IPS-11a (cell line): ENCODE data around the gene ZNF624.
"Not testable (repeated sequence)": the region's sequence is repeated elsewhere in the genome, so short reads cannot be mapped to it uniquely, and the experiment has no call there.

Source experiments
- H3K4me3 ChIP-seq: one replicate; pipeline ENCODE4 v1.5.1; 2013; ENCODE audit warnings: low read depth, low read length, control low read depth

Gene ZNF624

DNA sequence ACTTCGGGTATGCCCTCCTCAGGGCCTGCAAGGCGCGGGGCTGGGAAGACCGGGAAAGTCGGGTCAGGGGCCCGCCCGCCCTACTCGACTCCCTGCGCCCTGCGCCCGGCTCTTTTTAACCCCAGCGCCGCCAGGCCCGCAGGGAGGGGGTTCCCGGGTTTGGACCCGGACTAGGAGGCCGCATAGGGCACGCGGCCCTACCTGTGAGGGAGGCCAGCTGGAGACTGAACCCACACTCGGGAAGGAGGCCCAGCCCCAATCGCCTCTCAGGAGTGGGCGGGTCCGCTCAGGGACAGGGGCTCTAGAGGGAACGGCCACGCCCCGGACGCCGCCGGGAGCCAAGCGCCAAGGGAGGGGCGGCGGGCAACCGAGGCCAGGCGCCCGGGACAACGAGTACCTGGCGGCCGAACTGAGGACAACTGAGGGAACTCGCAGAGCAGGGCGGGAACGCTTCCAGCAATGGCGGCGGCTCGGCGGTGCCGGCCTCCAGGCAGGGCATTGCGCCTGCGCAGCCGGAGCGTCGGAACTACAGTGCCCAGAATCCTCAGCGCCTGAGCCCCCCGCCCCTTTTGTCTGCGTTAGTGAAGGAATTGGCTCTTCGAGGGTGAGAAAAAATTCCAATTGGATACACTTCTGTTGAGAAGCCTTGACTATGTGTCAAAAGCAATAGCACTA, at the start of gene ZNF624:
TSS of gene ZNF624 (minus strand) at position 484 of the 675 bp plus-strand sequence.
- H3K4me3 ChIP-seq = peak within 1 kb of the TSS; percentile 49

DNA sequence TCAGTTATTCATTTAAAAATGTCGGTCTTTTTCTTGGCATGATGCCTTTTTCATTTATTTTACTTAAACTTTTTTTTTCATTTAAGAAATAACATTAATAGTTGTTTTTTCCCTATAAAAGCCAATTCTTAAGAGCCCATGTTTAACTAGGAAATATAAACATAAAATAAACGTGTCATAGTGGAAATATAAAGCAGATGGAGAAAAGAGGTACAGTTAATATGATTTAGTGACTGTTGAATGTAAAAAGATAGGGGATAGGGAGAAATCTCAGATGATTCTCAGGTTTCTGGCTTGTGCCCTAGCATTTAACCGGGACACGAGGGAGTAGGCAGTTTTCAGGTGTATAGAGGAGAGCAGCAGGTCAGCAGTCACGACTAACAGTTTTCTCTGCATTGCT, 44.0 kb upstream of the ZNF624 start:
- H3K4me3 ChIP-seq = not testable (repeated sequence)

DNA sequence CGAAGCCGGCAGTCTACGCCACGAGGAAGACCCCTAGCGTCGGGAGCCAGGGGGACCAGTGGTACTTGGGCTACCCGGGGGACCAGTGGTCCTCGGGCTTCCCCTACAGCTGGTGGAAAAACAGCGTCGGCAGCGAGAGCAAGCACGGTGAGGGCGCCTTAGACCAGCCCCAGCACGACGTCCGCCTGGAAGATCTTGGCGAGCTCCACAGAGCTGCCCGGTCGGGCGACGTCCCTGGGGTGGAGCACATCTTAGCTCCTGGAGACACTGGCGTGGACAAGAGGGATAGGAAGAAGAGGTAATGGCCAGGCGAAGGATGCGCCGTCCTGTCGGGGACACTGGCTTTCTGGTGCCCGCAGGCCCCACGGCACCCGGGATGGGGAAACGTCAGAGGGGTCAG, 36.8 kb upstream of the ZNF624 start:
- H3K4me3 ChIP-seq = not testable (repeated sequence)

DNA sequence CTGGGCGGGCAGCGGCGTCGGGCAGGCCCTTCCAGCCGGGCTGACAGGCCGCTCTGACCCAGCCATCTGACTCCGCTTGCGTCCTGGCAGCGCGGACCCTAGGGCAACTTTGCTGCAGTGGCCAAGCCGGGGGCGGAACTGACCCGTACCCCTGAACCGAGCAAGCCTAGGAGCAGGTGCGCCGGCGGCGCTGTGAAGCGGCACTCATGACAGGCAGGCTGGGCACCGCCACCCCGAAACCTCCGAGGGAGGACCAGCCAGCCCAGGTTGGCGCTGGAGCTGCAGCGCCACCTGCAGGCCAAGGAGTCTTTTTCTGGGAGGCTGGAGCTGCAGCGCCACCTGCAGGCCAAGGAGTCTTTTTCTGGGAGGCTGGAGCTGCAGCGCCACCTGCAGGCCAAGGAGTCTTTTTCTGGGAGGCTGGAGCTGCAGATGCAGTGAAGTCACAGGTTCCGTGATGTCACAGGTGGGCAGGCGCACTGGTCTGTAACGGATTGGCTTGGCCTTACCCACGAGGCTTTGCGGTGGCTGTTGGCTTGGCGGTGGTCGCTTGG, 36.2 kb upstream of the ZNF624 start, which contains the start of gene CCDC144A:
TSS of gene CCDC144A (plus strand) at position 511 of the 551 bp plus-strand sequence. CDS start 160 bp downstream, outside the sequence.
- H3K4me3 ChIP-seq = not testable (repeated sequence)

DNA sequence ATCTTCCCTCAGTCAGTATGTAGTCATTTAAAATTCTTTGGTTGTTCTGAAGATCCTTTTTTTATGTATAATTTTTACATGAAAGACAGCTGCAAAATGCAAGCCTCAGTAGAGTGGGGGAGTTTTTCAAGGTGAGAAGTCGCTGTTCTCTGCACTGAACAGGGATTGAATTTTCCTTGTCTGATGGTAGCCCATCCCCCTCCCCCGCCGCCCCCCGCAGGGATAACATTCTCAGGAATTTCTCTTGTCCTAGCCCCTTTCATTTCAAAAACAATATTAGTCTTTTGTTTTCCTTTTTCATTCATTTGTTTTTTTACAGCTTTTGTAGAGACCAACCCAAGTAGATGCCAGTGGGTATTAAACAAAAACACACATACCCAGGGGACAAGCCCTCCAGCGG, 33.5 kb upstream of the ZNF624 start:
- not testable (repeated sequence) for H3K4me3 ChIP-seq

DNA sequence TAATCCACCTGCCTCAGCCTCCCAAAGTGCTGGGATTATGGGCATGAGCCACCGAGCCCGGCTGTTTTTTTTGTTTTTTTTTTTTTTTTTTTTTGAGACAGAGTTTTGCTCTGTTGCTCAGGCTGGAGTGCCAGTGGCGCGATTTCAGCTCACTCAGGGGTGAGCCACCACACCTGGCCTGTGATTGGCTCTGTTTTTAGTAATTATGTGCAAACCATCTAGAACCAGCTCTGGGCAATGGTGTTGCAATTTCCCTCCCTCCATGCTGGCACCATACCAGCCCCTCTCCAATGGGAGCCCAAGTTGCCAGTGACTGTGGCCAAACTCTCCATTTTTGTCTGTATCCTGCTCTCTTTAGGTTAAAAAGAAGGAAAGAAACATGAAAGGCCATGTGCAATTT, 32.4 kb upstream of the ZNF624 start:
- not testable (repeated sequence) for H3K4me3 ChIP-seq

DNA sequence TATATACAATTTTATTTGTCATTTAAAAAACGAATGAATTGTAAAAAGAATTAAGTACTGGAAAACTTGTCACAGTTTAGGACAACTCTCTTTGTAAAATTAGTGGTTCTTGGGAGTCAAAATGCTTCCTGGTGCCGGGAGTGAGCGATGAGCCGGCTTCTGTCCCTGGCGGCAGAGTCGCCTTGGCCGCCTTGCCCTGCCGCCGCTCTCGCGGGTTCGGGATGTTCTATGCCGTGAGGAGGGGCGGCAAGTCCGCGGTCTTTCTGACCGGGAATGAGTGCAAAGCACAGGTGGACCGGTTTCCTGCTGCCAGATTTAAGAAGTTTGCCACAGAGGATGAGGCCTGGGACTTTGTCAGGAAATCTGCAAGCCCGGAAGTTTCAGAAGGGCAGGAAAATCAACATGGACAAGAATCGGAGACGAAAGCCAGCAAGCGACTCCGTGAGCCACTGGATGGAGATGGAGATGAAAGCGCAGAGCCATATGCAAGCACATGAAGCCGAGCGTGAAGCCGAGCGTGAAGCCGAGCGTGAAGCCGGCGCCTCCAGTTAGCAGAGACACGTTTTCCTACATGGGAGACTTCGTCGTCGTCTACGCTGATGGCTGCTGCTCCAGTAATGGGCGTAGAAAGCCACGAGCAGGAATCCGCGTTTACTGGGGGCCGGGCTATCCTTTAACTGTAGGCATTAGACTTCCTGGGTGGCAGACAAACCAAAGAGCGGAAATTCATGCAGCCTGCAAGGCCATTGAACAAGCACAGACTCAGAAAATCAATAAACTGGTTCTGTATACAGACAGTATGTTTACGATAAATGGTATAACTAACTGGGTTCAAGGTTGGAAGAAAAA, 29.9 kb upstream of the ZNF624 start:
- H3K4me3 ChIP-seq = not testable (repeated sequence)

DNA sequence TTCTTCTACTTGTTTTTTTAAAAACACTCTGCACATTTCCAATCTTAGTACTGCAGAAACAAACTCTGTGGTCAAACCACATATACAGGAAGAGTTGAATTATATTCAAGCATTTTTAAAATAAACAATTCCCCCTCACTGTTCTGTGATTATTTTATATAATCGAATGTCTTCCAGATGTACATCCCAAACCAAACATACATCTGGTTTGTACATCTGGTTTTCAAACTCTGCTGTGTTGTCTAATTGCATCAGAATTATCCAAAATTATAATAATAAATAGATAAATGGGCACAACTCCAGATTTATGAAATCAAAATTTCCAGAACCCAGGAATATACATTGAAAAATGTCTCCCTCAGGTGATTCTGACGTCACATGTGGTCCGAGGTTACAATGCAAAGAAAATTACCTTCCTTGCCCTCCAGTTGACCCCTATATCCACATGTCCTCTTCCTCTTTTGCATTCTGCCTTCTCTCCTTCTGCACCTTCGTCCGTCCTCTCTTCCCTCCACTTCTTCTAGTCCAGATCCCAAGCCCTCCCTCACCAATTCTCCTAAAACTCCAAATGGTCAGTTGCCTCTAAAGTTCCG, 23.1 kb upstream of the ZNF624 start:
- no peak overlapping the region for H3K4me3 ChIP-seq

DNA sequence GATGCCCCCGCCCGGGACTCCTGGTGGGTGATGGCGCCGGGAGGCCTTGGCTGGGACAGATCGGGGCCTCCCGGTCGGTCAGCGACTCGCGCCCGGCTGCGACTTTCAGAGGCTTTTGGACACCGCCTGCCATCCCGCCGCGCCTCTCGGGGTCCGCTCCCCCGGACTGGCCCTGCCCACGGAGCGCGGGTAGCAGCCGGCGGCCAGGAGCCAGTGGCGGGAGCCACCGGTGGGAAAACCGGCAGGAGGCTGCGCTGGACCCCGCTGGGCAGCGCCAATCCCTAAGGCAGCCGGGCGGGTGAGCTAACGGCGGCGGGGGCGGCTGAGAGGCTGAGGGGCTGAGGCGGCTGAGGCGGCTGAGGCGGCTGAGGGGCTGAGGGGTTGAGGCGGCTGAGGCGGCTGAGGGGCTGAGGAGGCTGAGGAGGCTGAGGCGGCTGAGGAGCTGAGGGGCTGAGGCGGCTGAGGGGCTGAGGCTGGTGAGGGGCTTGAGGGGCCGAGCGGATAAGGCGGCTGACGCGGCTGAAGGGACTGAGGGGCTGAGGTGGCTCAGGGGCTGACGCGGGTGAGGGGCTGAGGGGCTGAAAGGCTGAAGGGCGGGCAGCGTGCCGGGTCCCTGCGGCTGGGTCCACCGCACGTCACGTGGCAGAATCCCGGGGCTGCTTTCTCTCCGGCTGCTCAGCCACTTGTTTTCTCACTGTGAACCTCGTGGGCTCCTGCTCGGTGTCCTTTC, 13.4 kb upstream of the ZNF624 start:
- peak overlapping the region; percentile 29 for H3K4me3 ChIP-seq

DNA sequence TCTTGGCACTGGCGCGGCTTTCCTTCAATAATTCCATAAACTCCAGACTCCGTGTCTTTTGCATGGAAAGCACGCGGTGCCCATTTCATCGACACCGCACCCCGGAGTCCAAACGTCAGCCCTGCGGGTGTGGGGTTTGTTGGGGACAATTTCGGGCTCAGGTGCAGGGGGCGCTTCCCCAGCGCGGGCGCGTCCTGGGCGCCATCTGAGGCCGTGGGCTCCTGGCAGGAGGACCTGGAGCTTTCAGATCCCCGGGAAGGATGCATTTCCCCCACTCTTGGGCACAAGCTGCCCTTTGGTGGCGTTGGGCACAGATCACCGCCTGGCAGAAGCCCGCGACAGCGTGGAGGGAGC, 12.9 kb upstream of the ZNF624 start:
- peak overlapping the region; percentile 29 for H3K4me3 ChIP-seq

DNA sequence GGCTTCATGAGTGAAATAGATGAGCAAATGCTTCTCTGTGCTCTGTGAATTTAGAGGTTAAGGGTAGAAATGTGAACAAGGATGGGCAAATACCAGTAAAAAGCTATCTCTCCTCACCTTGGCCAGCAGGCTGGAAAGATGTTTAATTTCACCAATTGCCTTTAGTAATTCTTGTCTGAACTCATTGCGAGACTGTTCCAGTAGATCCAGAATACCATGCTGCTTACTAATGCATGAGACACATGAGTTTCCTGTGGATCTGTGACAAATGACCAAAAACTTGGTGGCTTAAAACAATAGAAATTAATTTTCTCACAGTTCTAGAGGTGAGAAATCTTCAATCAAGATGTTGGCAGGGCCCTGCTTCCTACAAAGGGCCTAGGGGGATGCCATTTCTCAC, 9.3 kb upstream of the ZNF624 start:
- H3K4me3 ChIP-seq = no peak overlapping the region

DNA sequence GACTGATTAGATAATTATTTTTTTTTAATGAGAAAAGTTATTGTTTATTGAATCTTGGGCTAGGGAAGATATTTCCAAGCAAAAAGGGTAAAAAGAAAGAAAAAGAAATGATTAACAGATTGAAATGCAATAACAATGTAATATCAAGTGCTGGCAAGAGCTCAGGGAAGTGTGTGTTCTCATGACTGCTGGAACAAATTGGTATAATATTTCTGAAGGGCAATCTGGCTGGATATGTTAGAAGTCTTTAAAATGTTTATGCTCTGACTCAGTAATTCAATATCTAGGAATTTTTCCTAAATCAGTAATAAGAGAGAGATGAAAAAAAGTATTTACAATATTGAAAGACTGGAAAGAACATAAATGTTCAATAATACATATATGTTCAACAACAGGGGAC, 7.6 kb upstream of the ZNF624 start:
- no peak overlapping the region for H3K4me3 ChIP-seq

DNA sequence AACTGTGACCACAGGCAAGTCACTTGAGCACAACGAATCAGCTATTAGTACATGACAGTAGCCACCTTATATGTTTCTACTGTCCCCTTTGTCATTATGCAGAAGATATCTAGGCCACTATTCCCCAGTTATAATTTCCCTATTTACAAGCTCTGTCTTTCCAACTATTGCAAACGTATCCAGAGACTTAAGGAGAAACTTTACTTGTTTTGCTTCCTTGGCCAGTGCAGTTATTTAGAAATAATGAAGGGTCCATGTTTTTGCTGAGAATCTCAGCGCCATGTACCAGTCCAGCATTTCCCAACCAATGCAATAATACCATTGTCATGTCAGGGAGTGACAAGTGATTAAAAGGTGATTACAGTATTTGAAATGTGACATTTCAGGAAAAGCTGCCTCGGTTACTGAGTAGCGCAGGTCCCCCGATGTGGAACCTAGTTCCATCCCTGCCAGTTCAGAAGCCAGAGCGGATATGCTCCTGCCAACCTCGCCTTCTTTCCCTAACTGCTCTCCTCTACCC, 743 bp downstream of the ZNF624 start:
- peak overlapping the region; percentile 49 for H3K4me3 ChIP-seq

DNA sequence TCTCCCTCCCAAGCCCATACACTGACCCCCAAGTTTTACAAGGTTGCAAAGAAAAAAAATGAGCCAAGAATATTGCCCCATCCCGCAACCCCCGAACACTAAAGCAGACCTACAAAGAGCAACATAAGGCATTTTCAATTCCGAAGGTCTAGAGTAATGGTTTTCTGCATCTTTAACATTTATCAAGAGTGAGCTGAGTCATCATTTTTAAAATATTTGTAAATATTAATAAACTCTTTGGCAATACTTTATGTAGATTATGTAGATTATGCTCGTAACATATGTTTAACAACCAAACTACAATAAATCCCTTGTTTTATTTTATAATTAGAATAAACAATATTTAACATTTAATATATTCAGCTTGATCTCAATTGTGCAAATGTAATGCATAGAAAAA, 1.4 kb downstream of the ZNF624 start:
- H3K4me3 ChIP-seq = no peak overlapping the region

DNA sequence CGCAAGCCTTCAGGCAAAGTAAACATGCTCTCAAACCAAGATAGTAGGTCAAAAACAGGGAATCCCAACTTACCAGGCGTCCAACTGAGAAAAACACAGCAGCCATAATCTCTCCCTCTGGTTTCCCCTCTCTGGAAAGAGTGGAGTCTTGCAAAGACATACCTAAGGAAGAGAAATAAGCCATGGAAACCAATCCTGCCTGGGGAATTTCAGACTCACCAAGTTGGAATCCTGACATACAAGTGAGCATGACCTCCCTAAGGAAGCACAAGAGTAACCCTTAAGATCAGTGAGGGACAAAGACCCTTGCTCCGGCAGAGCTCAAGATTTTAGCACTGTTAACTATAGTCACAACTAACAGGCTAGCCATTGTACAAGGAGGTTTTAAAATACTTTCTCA, 4.1 kb downstream of the ZNF624 start:
- H3K4me3 ChIP-seq = no peak overlapping the region

DNA sequence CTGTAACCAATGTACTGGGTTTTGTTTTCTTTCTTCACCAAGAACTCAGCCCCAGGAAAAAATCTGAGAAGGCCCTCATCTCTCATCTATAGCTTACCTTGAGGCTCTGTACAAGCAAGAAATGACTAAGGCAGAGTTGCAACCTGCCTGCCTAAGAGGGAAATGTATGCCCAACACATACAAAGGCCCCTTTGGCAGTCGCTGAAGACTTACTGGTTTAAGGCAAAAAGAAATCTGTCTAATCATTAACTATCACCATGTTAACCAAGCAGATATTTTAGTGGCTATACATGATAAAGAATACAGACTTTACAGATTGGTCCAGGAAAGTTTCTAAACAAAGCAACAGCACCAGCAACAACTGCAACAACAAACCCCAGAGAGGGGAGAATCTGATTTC, 14.2 kb downstream of the ZNF624 start:
- no peak overlapping the region for H3K4me3 ChIP-seq

DNA sequence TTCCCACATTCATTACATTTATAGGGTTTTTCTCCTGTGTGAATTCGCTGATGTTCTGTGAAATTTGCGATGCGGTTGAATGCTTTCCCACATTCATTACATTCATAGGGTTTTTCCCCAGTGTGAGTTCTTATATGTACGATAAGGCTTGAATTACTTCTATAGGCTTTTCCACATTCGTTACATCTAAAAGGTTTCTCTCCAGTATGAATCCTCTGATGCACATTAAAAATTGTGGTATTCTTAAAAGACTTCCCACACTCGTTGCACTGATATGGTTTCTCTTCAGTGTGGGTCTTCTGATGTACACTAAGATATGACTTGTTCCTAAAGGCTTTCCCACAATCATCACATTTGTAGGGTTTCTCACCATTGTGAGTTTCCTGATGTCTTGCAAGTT, 30.4 kb downstream of the ZNF624 start:
- no peak overlapping the region for H3K4me3 ChIP-seq

DNA sequence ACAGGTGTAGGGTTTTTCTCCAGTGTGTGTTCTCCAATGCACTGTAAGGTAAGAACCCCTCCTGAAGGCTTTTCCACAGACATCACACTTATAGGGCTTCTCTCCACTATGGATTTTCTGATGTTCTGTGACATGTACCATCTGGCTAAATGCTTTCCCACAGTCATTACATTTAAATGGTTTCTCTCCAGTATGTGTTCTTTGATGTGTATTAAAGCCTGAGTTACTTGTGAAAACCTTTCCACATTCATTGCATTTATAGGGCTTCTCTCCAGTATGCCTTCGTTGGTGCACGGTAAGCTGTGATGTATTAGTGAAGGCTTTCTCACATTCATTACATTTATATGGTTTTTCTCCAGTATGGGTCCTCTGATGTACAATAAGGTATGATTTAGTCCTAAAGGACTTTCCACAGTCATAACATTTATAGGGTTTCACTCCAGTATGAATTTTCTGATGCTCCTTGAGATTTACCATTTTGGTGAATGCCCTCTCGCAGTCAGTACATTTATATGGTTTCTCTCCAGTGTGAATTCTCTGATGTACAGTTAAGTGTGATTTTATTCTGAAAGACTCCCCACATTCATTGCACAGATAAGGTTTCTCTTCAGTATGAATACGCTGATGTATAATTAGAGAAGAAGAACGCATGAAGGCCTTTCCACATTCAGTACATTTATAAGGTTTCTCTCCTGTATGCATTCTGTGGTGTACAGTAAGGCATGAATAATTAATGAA, 30.9 kb downstream of the ZNF624 start:
- no peak overlapping the region for H3K4me3 ChIP-seq

DNA sequence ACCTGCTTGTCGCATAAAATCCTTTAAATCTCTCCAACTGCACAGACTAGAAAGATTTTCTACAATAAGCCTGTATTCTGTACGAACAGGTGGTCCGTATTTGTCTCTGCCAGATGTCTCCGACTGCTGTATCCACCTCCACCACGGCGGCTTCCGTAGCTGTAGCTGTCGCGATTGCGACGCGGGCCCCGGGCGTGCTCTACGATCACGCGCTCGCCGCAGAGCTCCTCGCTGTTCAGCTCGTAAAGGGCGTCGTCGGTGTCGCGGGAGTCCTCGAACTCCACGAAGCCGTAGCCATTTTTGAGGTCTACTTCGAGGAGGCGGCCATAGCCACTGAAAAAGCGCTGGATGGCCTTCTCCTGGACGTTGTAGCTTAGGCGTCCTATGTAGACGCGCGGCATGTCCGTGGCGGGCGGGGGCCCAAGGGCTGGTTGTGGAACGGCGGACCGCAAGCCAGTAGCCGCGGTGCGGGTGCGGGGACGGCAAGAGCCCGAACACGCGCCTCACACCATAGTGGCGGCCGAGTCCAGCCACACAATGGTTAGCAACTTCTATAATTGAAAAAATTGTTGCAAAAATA, 36.1 kb downstream of the ZNF624 start:
- no peak overlapping the region for H3K4me3 ChIP-seq

DNA sequence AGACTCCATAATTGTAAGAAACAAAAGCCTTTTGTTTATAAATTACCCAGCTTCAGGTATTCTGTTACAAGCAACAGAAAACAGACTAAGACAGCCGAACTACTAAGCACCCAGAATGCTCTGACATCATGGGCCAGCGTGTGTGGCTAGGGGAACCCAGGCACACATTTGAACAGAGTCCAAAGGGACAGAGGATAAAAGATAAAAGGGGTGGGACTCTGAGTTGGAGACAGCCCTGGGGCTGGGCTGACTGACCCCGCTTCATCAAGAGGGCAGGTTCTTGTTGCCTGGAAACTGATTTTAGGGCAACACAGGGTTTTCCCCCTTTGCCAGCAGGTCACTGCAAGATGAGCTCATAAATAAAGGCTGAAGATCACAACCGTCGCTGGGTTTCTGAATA, 54.1 kb downstream of the ZNF624 start:
- H3K4me3 ChIP-seq = no peak overlapping the region
